ENCODE results near the gene WAC. TPM values are rescaled to one million over a fixed set of nuclear protein-coding genes. Genes with fewer than 3 reads are reported as not detected.

The WAC gene
- total and polyA plus RNA-seq, 2 of the 13 experiments (the other 11 are each of a cell fraction or from before 2014, with no cell fraction given) = 69.1 to 96.2 TPM

GRCh38 chr10:28569506-28570159 lies 36.7 kb downstream of the WAC start (continued):
- TF ChIP-seq, protein P1, sequence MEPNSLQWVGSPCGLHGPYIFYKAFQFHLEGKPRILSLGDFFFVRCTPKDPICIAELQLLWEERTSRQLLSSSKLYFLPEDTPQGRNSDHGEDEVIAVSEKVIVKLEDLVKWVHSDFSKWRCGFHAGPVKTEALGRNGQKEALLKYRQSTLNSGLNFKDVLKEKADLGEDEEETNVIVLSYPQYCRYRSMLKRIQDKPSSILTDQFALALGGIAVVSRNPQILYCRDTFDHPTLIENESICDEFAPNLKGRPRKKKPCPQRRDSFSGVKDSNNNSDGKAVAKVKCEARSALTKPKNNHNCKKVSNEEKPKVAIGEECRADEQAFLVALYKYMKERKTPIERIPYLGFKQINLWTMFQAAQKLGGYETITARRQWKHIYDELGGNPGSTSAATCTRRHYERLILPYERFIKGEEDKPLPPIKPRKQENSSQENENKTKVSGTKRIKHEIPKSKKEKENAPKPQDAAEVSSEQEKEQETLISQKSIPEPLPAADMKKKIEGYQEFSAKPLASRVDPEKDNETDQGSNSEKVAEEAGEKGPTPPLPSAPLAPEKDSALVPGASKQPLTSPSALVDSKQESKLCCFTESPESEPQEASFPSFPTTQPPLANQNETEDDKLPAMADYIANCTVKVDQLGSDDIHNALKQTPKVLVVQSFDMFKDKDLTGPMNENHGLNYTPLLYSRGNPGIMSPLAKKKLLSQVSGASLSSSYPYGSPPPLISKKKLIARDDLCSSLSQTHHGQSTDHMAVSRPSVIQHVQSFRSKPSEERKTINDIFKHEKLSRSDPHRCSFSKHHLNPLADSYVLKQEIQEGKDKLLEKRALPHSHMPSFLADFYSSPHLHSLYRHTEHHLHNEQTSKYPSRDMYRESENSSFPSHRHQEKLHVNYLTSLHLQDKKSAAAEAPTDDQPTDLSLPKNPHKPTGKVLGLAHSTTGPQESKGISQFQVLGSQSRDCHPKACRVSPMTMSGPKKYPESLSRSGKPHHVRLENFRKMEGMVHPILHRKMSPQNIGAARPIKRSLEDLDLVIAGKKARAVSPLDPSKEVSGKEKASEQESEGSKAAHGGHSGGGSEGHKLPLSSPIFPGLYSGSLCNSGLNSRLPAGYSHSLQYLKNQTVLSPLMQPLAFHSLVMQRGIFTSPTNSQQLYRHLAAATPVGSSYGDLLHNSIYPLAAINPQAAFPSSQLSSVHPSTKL (CRISPR knock-in tag; IDR thresholded peaks at IDR 0.05) = peak; percentile 40
- peak; percentile 25; the same call in 1 of the 2 replicates for TF ChIP-seq TCF7 (IDR thresholded peaks at IDR 0.05; ENCODE audit: low read depth)
- TF ChIP-seq ZNF143 (CRISPR knock-in tag; IDR thresholded peaks at IDR 0.05) = no peak
- no peak for TF ChIP-seq ZBTB44 (CRISPR knock-in tag; IDR thresholded peaks at IDR 0.05)
- no peak for TF ChIP-seq ZNF562 (CRISPR knock-in tag; IDR thresholded peaks at IDR 0.05; ENCODE audit: borderline replicate concordance)
- TF ChIP-seq TEAD3 (CRISPR knock-in tag; optimal IDR thresholded peaks at IDR 0.05; ENCODE audit: borderline replicate concordance) = no peak
- TF ChIP-seq RNF219 (CRISPR knock-in tag; IDR thresholded peaks at IDR 0.05) = no peak
- 0 out of 2 replicates have a peak, but pooled peaks have one; percentile 45 for TF ChIP-seq GZF1 (CRISPR knock-in tag; IDR thresholded peaks at IDR 0.05)
- no peak for TF ChIP-seq KLF16 (CRISPR knock-in tag; IDR thresholded peaks at IDR 0.05)
- TF ChIP-seq, protein P2, sequence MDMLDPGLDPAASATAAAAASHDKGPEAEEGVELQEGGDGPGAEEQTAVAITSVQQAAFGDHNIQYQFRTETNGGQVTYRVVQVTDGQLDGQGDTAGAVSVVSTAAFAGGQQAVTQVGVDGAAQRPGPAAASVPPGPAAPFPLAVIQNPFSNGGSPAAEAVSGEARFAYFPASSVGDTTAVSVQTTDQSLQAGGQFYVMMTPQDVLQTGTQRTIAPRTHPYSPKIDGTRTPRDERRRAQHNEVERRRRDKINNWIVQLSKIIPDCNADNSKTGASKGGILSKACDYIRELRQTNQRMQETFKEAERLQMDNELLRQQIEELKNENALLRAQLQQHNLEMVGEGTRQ (IDR thresholded peaks at IDR 0.05; ENCODE audit: low read depth, low read length) = no peak
- TF ChIP-seq, protein P2 (CRISPR knock-in tag; IDR thresholded peaks at IDR 0.05; ENCODE audit: borderline replicate concordance) = no peak
- no peak for TF ChIP-seq JUN (CRISPR knock-in tag; IDR thresholded peaks at IDR 0.05)
- TF ChIP-seq THYN1 (CRISPR knock-in tag; IDR thresholded peaks at IDR 0.05; ENCODE audit: borderline replicate concordance, low read depth) = no peak
- TF ChIP-seq HOXA7 (CRISPR knock-in tag; IDR thresholded peaks at IDR 0.05) = no peak
- no peak for TF ChIP-seq HES4 (CRISPR knock-in tag; IDR thresholded peaks at IDR 0.05; ENCODE audit: borderline replicate concordance)
- no peak for TF ChIP-seq TCF7L2 (IDR thresholded peaks at IDR 0.05; ENCODE audit: low read depth, low read length)
- TF ChIP-seq ZNF501 (CRISPR knock-in tag; IDR thresholded peaks at IDR 0.05) = no peak
- TF ChIP-seq SALL1 (CRISPR knock-in tag; IDR thresholded peaks at IDR 0.05) = no peak
- no peak for TF ChIP-seq ZMYM2 (CRISPR knock-in tag; IDR thresholded peaks at IDR 0.05)
- TF ChIP-seq ZIK1 (CRISPR knock-in tag; IDR thresholded peaks at IDR 0.05; ENCODE audit: borderline replicate concordance, low read depth) = no peak
